Astrocyte (in vitro differentiated cells and primary cell): ENCODE results near the gene GGNBP2.

Source experiments
- EZH2 ChIP-seq: IDR thresholded peaks from 2 replicates; pipeline ENCODE4 v1.6.1; 2012; ENCODE audit warnings: mild to moderate bottlenecking, low read length, inconsistent platforms; ENCODE audit not compliant: insufficient read depth
- TF ChIP-seq, protein P1 (sequence below): IDR thresholded peaks from 2 replicates; pipeline ENCODE4 v1.5.1; 2011; ENCODE audit warnings: low read depth, mild to moderate bottlenecking, inconsistent platforms, low read length, moderate library complexity; ENCODE audit not compliant: insufficient read depth

DNA sequence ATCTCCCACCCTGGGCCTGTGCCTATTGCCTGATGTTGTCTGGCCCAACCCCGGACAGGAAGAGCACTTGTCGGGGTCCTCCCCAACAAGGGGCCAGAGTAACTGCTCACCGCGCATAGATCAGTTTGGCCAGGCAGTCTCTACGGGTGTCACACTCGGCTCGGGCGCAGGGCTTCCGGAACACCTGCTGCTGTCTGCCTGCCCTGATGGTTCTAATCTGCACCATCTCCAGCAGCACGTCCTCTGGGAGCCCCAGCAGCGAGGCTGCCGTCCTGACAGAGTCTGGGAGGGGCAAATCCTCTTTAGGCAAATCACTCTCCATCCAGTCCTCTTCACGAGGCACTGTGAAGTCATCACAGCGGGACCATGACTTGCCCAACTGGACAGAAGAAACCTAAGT, 34.1 kb upstream of the GGNBP2 start:
- no peak for TF ChIP-seq EZH2
- TF ChIP-seq, protein P1, sequence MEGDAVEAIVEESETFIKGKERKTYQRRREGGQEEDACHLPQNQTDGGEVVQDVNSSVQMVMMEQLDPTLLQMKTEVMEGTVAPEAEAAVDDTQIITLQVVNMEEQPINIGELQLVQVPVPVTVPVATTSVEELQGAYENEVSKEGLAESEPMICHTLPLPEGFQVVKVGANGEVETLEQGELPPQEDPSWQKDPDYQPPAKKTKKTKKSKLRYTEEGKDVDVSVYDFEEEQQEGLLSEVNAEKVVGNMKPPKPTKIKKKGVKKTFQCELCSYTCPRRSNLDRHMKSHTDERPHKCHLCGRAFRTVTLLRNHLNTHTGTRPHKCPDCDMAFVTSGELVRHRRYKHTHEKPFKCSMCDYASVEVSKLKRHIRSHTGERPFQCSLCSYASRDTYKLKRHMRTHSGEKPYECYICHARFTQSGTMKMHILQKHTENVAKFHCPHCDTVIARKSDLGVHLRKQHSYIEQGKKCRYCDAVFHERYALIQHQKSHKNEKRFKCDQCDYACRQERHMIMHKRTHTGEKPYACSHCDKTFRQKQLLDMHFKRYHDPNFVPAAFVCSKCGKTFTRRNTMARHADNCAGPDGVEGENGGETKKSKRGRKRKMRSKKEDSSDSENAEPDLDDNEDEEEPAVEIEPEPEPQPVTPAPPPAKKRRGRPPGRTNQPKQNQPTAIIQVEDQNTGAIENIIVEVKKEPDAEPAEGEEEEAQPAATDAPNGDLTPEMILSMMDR, result no peak
